ENCODE results near the gene SARS1. TPM values are rescaled to one million over a fixed set of nuclear protein-coding genes. Genes with fewer than 3 reads are reported as not detected.

SARS1 gene
- total and polyA plus RNA-seq, 2 donors, result 72.2 to 109 TPM

DNA sequence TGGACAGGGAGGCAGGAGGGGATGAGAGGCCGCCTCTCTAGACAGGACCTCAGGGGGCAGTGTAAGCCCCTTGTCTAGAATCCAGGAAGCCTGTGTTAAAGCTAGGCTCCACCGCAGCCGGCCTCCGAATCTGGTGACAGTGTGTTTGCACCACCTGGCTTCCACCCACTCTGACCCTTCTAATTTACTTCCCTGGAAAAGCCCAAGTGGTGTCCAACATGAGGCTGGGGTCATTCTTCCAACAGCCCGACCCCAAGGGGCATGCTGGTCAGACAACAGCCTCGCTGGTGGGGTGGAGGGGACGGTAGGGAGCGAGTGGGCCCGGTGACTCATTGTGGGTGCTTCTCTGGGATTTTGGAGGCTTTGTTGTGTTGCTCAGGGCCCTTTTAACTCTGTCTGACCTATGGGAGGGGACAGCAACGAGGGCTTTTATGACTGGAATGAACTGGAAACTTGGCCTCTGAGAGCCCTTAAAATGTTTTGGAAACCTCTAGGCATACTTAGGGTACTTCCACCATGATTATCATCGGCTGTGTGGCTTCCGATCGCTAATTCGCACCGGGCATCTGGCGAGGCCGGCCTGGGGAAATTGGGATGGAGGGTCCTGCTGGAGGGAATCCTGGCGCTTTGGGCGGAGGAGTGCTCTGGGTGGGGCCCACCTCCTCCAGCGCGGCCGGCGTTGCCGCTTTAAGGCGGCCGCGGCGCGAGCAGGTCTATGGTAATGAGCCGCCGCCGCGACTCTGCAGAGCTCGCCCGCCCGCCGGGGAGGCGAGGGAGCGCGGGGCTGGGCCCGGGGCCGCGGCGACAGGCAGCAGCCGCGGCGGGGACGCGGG is 35.3 kb downstream of the SARS1 start, which contains the start of gene CELSR2:
Gene CELSR2 (plus strand): TSS at position 743 of the 833 bp plus-strand sequence. CDS start 541 bp downstream, outside the sequence.
- peaks cover 10 to 42% of the 10 kb centered on the region in 2 donors for H3K27me3 ChIP-seq (ENCODE audit: control insufficient read depth in 2 of 2, insufficient read depth in 1 of 2, low read length in 1 of 2)
- H3K9me3 ChIP-seq (ENCODE audit: control insufficient read depth in 2 of 2, insufficient read depth in 1 of 2, low read length in 1 of 2), result peaks cover 0 to 15% of the 10 kb centered on the region in 2 donors
- WGBS, result 17% methylated on average over 49 of the region's 49 CpGs
- no peak within 1 kb of the TSS for H3K27ac ChIP-seq (ENCODE audit: low read depth in 1 of 2, low read length in 1 of 2)
- H3K36me3 ChIP-seq (ENCODE audit: control insufficient read depth in 2 of 2, insufficient read depth in 2 of 2, low read length in 1 of 2), result no peaks in the 10 kb centered on the region
- H3K4me1 ChIP-seq (ENCODE audit: control insufficient read depth in 2 of 2, insufficient read depth in 2 of 2, low read length in 2 of 2), result peaks cover 9 to 18% of the 10 kb centered on the region in 2 donors
- peak within 1 kb of the TSS; percentile 23 to 76 for H3K4me3 ChIP-seq (ENCODE audit: low read length in 2 of 2)
- DNase-seq (ENCODE audit: low read depth in 6 of 9, low spot score in 9 of 9), result peak in 8 of 9 donors; percentile 18 to 84 (median 66)

DNA sequence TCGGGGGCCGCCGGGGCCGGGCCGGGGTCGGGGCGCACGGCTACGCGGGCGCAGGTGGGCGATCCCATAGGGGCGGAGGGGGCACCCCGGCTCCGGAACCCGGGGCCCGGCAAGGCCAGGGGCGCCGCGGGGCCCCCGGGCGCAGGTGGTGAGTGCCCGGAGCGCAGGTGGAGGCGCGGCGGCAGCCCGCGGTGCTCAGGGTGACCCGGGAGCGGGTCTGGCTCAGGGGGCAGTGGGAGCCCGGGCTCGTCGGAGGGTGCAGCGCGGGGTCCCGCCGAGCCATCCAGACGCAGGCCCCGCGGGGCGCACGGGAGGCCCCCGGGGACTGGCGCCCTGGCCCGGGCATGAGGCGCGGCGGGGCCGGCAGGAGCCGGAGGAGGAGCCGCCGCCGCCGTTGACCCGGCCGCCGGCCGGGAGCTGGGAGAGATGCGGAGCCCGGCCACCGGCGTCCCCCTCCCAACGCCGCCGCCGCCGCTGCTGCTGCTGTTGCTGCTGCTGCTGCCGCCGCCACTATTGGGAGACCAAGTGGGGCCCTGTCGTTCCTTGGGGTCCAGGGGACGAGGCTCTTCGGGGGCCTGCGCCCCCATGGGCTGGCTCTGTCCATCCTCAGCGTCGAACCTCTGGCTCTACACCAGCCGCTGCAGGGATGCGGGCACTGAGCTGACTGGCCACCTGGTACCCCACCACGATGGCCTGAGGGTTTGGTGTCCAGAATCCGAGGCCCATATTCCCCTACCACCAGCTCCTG is 36.1 kb downstream of the SARS1 start:
- H3K27me3 ChIP-seq (ENCODE audit: control insufficient read depth in 2 of 2, insufficient read depth in 1 of 2, low read length in 1 of 2), result peaks cover 10 to 39% of the 10 kb centered on the region in 2 donors
- DNase-seq (ENCODE audit: low read depth in 6 of 9, low spot score in 9 of 9), result no peak
- H3K4me3 ChIP-seq (ENCODE audit: low read length in 2 of 2), result peak overlapping the region; percentile 23 to 76
- H3K9me3 ChIP-seq (ENCODE audit: control insufficient read depth in 2 of 2, insufficient read depth in 1 of 2, low read length in 1 of 2), result peaks cover 0 to 15% of the 10 kb centered on the region in 2 donors
- H3K36me3 ChIP-seq (ENCODE audit: control insufficient read depth in 2 of 2, insufficient read depth in 2 of 2, low read length in 1 of 2), result no peaks in the 10 kb centered on the region
- peaks cover 9 to 26% of the 10 kb centered on the region in 2 donors for H3K4me1 ChIP-seq (ENCODE audit: control insufficient read depth in 2 of 2, insufficient read depth in 2 of 2, low read length in 2 of 2)
- no peak overlapping the region for H3K27ac ChIP-seq (ENCODE audit: low read depth in 1 of 2, low read length in 1 of 2)
- 3% methylated on average over 80 of the region's 80 CpGs for WGBS

GRCh38 chr1:109250454-109251276 is 36.9 kb downstream of the SARS1 start:
- Histone ChIP-seq H3K9me3 (ENCODE audit: control insufficient read depth in 2 of 2, insufficient read depth in 1 of 2, low read length in 1 of 2) (peaks cover 0 to 15% of the 10 kb centered on the region in 2 donors), H3K36me3 (ENCODE audit: control insufficient read depth in 2 of 2, insufficient read depth in 2 of 2, low read length in 1 of 2) (no peaks in the 10 kb centered on the region), H3K27me3 (ENCODE audit: control insufficient read depth in 2 of 2, insufficient read depth in 1 of 2, low read length in 1 of 2) (peaks cover 10 to 39% of the 10 kb centered on the region in 2 donors), H3K27ac (ENCODE audit: low read depth in 1 of 2, low read length in 1 of 2) (no peak overlapping the region), H3K4me3 (ENCODE audit: low read length in 2 of 2) (peak overlapping the region; percentile 23 to 76), H3K4me1 (ENCODE audit: control insufficient read depth in 2 of 2, insufficient read depth in 2 of 2, low read length in 2 of 2) (peaks cover 9 to 29% of the 10 kb centered on the region in 2 donors)
- 95% methylated on average over 33 of the region's 33 CpGs for WGBS
- no peak for DNase-seq (ENCODE audit: low read depth in 6 of 9, low spot score in 9 of 9)

DNA sequence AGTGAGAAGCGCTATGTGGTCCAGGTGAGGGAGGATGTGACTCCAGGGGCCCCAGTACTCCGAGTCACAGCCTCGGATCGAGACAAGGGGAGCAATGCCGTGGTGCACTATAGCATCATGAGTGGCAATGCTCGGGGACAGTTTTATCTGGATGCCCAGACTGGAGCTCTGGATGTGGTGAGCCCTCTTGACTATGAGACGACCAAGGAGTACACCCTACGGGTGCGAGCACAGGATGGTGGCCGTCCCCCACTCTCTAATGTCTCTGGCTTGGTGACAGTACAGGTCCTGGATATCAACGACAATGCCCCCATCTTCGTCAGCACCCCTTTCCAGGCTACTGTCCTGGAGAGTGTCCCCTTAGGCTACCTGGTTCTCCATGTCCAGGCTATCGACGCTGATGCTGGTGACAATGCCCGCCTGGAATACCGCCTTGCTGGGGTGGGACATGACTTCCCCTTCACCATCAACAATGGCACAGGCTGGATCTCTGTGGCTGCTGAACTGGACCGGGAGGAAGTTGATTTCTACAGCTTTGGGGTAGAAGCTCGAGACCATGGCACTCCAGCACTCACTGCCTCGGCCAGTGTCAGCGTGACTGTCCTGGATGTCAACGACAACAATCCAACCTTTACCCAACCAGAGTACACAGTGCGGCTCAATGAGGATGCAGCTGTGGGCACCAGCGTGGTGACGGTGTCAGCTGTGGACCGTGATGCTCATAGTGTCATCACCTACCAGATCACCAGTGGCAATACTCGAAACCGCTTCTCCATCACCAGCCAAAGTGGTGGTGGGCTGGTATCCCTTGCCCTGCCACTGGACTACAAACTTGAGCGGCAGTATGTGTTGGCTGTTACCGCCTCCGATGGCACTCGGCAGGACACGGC is 37.8 kb downstream of the SARS1 start:
- no peaks in the 10 kb centered on the region for H3K36me3 ChIP-seq (ENCODE audit: control insufficient read depth in 2 of 2, insufficient read depth in 2 of 2, low read length in 1 of 2)
- H3K4me3 ChIP-seq (ENCODE audit: low read length in 2 of 2), result no peak overlapping the region
- no peak overlapping the region for H3K27ac ChIP-seq (ENCODE audit: low read depth in 1 of 2, low read length in 1 of 2)
- DNase-seq (ENCODE audit: low read depth in 6 of 9, low spot score in 9 of 9), result no peak
- H3K4me1 ChIP-seq (ENCODE audit: control insufficient read depth in 2 of 2, insufficient read depth in 2 of 2, low read length in 2 of 2), result peaks cover 9 to 29% of the 10 kb centered on the region in 2 donors
- H3K9me3 ChIP-seq (ENCODE audit: control insufficient read depth in 2 of 2, insufficient read depth in 1 of 2, low read length in 1 of 2), result peaks cover 0 to 15% of the 10 kb centered on the region in 2 donors
- 96% methylated on average over 32 of the region's 32 CpGs for WGBS
- peaks cover 10 to 39% of the 10 kb centered on the region in 2 donors for H3K27me3 ChIP-seq (ENCODE audit: control insufficient read depth in 2 of 2, insufficient read depth in 1 of 2, low read length in 1 of 2)

GRCh38 chr1:109252167-109252892 is 38.6 kb downstream of the SARS1 start:
- Histone ChIP-seq H3K27ac (ENCODE audit: low read depth in 1 of 2, low read length in 1 of 2) (no peak overlapping the region), H3K9me3 (ENCODE audit: control insufficient read depth in 2 of 2, insufficient read depth in 1 of 2, low read length in 1 of 2) (peaks cover 0 to 15% of the 10 kb centered on the region in 2 donors), H3K4me3 (ENCODE audit: low read length in 2 of 2) (no peak overlapping the region), H3K27me3 (ENCODE audit: control insufficient read depth in 2 of 2, insufficient read depth in 1 of 2, low read length in 1 of 2) (peaks cover 10 to 38% of the 10 kb centered on the region in 2 donors), H3K36me3 (ENCODE audit: control insufficient read depth in 2 of 2, insufficient read depth in 2 of 2, low read length in 1 of 2) (no peaks in the 10 kb centered on the region), H3K4me1 (ENCODE audit: control insufficient read depth in 2 of 2, insufficient read depth in 2 of 2, low read length in 2 of 2) (peaks cover 9 to 29% of the 10 kb centered on the region in 2 donors)
- 97% methylated on average over 31 of the region's 31 CpGs for WGBS
- DNase-seq (ENCODE audit: low read depth in 6 of 9, low spot score in 9 of 9), result no peak

DNA sequence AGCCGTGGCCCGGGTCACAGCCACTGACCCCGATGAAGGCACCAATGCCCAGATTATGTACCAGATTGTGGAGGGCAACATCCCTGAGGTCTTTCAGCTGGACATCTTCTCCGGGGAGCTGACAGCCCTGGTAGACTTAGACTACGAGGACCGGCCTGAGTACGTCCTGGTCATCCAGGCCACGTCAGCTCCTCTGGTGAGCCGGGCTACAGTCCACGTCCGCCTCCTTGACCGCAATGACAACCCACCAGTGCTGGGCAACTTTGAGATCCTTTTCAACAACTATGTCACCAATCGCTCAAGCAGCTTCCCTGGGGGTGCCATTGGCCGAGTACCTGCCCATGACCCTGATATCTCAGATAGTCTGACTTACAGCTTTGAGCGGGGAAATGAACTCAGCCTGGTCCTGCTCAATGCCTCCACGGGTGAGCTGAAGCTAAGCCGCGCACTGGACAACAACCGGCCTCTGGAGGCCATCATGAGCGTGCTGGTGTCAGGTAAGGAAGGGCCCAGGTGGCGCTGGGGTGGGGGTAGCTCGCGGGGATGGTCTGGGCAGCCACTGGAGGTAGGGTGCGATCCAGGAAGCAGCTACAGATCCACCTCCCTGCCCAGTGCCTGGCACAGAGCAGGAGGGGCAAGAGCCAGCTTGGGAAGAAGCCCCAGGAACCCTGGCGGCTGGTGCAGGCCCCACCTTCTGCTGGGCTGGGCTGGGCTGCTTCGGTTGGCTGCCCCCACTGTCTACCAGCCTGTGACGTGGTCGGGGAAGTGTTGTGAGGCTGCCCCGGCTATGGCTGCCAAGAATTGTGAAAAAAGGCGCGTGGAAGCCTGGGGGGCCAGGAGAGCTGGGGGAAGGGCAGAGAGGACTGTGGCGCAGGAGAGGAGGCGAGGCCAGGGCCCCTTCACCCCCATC is 39.4 kb downstream of the SARS1 start:
- H3K4me3 ChIP-seq (ENCODE audit: low read length in 2 of 2), result no peak overlapping the region
- H3K4me1 ChIP-seq (ENCODE audit: control insufficient read depth in 2 of 2, insufficient read depth in 2 of 2, low read length in 2 of 2), result peaks cover 9 to 29% of the 10 kb centered on the region in 2 donors
- no peak for DNase-seq (ENCODE audit: low read depth in 6 of 9, low spot score in 9 of 9)
- H3K27ac ChIP-seq (ENCODE audit: low read depth in 1 of 2, low read length in 1 of 2), result no peak overlapping the region
- peaks cover 10 to 33% of the 10 kb centered on the region in 2 donors for H3K27me3 ChIP-seq (ENCODE audit: control insufficient read depth in 2 of 2, insufficient read depth in 1 of 2, low read length in 1 of 2)
- 93% methylated on average over 33 of the region's 33 CpGs for WGBS
- peaks cover 0 to 15% of the 10 kb centered on the region in 2 donors for H3K9me3 ChIP-seq (ENCODE audit: control insufficient read depth in 2 of 2, insufficient read depth in 1 of 2, low read length in 1 of 2)
- H3K36me3 ChIP-seq (ENCODE audit: control insufficient read depth in 2 of 2, insufficient read depth in 2 of 2, low read length in 1 of 2), result no peaks in the 10 kb centered on the region

Data from thymus (tissue), 11 donors.